ENCODE results near the gene SLC22A3. TPM values are rescaled to one million over a fixed set of nuclear protein-coding genes. Genes with fewer than 3 reads are reported as not detected.

Gene SLC22A3
- total and polyA plus RNA-seq, 2 of the 13 experiments (the other 11 are each of a cell fraction or from before 2014, with no cell fraction given): 12.0 to 31.5 TPM

GRCh38 chr6:160316261-160316660, 31.9 kb upstream of the SLC22A3 start (continued):
- no peak for TF ChIP-seq ZUFSP (CRISPR knock-in tag; IDR thresholded peaks at IDR 0.05; ENCODE audit: borderline replicate concordance)
- no peak for TF ChIP-seq NFRKB (IDR thresholded peaks at IDR 0.05)
- TF ChIP-seq AGO1 (IDR thresholded peaks at IDR 0.05; ENCODE audit: low read depth, low read length, poor library complexity, severe bottlenecking): no peak
- TF ChIP-seq EED (CRISPR knock-in tag; IDR thresholded peaks at IDR 0.05): no peak

- no peak overlapping the region for H3K4me3 ChIP-seq (replicated peaks in 1 of 3; ENCODE audit: insufficient read depth in 1 of 3, low read depth in 2 of 3, low read length in 3 of 3)
- POLR2A ChIA-PET: no interaction called here
- CTCF ChIA-PET (ENCODE audit: low intra/inter-chr PET ratio, low total read pairs): no interaction called here
- H3K9ac ChIP-seq (ENCODE audit: insufficient read depth, low read depth, low read length): no peak overlapping the region
- 8% methylated on average over 1 of the region's 1 CpG for WGBS (ENCODE audit: low lambda C conversion rate)
- FAIRE-seq (no peak), ATAC-seq (no peak), DNase-seq (ENCODE audit: low spot score) (no peak)
- no peak overlapping the region for H2AFZ ChIP-seq (ENCODE audit: low read length)
- intact Hi-C loops (cut with micrococcal nuclease; ENCODE audit: unreplicated experiment) (no loop called here), in situ Hi-C loops (cut with HindIII; ENCODE audit: extremely low pct_ligation_motif_present, low pct_unique_long_range_greater_than_20kb) (no loop called here)
- no peaks in the 10 kb centered on the region for H3K36me3 ChIP-seq (replicated peaks in 1 of 2; ENCODE audit: control insufficient read depth in 1 of 2, insufficient read depth in 2 of 2, low read length in 2 of 2)
- BruUV-seq (replicated peaks): no TSS peak
- peaks cover 0 to 4% of the 10 kb centered on the region in 2 experiments; a peak in 1 of 5 replicates for H3K27me3 ChIP-seq (ENCODE audit: control insufficient read depth in 1 of 2, insufficient read depth in 2 of 2, low read length in 2 of 2)
- no peak overlapping the region for H3K4me2 ChIP-seq (ENCODE audit: low read depth, low read length)
- H4K20me1 ChIP-seq (ENCODE audit: insufficient read depth, low read length): no peaks in the 10 kb centered on the region
- no peaks in the 10 kb centered on the region for H3K4me1 ChIP-seq (ENCODE audit: insufficient read depth, low read length)
- H3K79me2 ChIP-seq (ENCODE audit: insufficient read depth, low read length): no peaks in the 10 kb centered on the region
- H3K9me3 ChIP-seq (ENCODE audit: low read length): peaks cover under 1% of the 10 kb centered on the region; the same call in 1 of the 2 replicates
- no peak overlapping the region for H3K27ac ChIP-seq (ENCODE audit: extremely low read length, insufficient read depth, low read length)
- TF ChIP-seq ZSCAN31 (CRISPR knock-in tag; IDR thresholded peaks at IDR 0.05; ENCODE audit: low read depth): no peak
- TF ChIP-seq DPF2 (CRISPR knock-in tag; IDR thresholded peaks at IDR 0.05; ENCODE audit: borderline replicate concordance, low read depth): no peak
- TF ChIP-seq NFAT5 (CRISPR knock-in tag; IDR thresholded peaks at IDR 0.05): no peak
- TF ChIP-seq ZNF746 (CRISPR knock-in tag; IDR thresholded peaks at IDR 0.05): no peak
- no peak for TF ChIP-seq ZBTB7A (CRISPR knock-in tag; IDR thresholded peaks at IDR 0.05)
- TF ChIP-seq, protein P1, sequence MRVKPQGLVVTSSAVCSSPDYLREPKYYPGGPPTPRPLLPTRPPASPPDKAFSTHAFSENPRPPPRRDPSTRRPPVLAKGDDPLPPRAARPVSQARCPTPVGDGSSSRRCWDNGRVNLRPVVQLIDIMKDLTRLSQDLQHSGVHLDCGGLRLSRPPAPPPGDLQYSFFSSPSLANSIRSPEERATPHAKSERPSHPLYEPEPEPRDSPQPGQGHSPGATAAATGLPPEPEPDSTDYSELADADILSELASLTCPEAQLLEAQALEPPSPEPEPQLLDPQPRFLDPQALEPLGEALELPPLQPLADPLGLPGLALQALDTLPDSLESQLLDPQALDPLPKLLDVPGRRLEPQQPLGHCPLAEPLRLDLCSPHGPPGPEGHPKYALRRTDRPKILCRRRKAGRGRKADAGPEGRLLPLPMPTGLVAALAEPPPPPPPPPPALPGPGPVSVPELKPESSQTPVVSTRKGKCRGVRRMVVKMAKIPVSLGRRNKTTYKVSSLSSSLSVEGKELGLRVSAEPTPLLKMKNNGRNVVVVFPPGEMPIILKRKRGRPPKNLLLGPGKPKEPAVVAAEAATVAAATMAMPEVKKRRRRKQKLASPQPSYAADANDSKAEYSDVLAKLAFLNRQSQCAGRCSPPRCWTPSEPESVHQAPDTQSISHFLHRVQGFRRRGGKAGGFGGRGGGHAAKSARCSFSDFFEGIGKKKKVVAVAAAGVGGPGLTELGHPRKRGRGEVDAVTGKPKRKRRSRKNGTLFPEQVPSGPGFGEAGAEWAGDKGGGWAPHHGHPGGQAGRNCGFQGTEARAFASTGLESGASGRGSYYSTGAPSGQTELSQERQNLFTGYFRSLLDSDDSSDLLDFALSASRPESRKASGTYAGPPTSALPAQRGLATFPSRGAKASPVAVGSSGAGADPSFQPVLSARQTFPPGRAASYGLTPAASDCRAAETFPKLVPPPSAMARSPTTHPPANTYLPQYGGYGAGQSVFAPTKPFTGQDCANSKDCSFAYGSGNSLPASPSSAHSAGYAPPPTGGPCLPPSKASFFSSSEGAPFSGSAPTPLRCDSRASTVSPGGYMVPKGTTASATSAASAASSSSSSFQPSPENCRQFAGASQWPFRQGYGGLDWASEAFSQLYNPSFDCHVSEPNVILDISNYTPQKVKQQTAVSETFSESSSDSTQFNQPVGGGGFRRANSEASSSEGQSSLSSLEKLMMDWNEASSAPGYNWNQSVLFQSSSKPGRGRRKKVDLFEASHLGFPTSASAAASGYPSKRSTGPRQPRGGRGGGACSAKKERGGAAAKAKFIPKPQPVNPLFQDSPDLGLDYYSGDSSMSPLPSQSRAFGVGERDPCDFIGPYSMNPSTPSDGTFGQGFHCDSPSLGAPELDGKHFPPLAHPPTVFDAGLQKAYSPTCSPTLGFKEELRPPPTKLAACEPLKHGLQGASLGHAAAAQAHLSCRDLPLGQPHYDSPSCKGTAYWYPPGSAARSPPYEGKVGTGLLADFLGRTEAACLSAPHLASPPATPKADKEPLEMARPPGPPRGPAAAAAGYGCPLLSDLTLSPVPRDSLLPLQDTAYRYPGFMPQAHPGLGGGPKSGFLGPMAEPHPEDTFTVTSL (CRISPR knock-in tag; IDR thresholded peaks at IDR 0.05; ENCODE audit: borderline replicate concordance): no peak
- no peak for TF ChIP-seq LCORL (IDR thresholded peaks at IDR 0.05)
- TF ChIP-seq LCORL (CRISPR knock-in tag; IDR thresholded peaks at IDR 0.05): no peak
Measured at GRCh38 chr6:160319246-160319645, 28.9 kb upstream of the SLC22A3 start.

Measured in HepG2 (cell line).